ENCODE data around the gene SMNDC1.
A peak's percentile ranks its signal among the peaks of the same experiment; 100 is the strongest.

Gene SMNDC1

DNA sequence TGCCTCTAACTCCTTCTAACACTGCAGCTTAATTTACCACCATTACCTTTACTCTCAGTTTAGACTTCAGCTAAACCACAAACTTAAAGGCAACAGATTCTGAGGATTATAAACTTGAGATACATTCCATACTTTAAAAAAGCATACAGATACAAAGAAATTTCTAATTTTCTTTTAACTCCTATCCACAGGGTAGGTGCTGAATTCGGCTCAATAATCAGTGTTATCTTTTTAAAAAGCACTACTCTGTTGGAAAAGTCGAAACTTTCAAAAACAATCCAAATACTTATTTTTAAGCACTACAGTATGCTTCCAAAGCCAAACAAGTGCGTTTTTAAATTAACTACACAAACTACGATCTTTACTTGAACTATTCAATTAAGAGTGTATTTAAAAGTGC is 1.0 kb downstream of the SMNDC1 start:
- peak overlapping the region; percentile 78 for H3K27ac ChIP-seq (replicated peaks)
- peak overlapping the region; percentile 79 for H3K4me3 ChIP-seq (replicated peaks; ENCODE audit: insufficient read depth, low read length)
- H3K27me3 ChIP-seq (ENCODE audit: insufficient read depth, poor library complexity, severe bottlenecking), result no peaks in the 10 kb centered on the region
- DNase-seq (ENCODE audit: low read depth in 1 of 2, low spot score in 1 of 2), result no peak
- TF ChIP-seq CTCF (IDR thresholded peaks at IDR 0.05; ENCODE audit: insufficient read depth, low read length), result no peak
- no peak for TF ChIP-seq SPI1 (IDR thresholded peaks at IDR 0.05; ENCODE audit: borderline replicate concordance, low read depth)
- TF ChIP-seq POLR2AphosphoS5 (IDR thresholded peaks at IDR 0.05; ENCODE audit: low read depth), result no peak
- no peak for TF ChIP-seq GABPA (IDR thresholded peaks at IDR 0.05; ENCODE audit: low read depth)
- TF ChIP-seq REST (IDR thresholded peaks at IDR 0.05; ENCODE audit: insufficient replicate concordance, low read depth), result peak; percentile 80

DNA sequence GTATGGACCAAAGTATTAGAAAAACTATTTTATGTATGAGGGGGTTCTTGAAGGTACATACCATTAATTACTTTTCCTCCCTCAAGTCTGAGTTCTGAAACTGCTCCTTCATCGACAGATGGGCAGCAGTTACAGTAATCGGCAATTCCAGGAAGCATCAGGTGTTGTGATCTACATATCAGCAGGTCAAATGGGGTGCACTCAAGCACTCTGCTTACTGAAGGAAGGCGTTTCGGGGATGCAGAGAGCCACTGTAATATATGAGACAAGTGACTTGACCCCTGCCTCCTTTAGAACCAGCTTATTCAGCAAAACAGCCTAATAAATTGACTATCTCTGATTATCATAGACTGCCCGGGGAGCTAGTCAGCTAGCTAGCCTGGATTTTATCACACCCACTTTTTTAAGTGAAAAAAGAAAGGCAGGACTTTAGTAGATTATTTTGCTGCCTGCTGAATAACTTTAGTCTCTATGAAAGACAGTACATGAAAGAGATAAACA is 4.2 kb downstream of the SMNDC1 start:
- TF ChIP-seq CTCF (IDR thresholded peaks at IDR 0.05; ENCODE audit: insufficient read depth, low read length) (no peak), SPI1 (IDR thresholded peaks at IDR 0.05; ENCODE audit: borderline replicate concordance, low read depth) (no peak), POLR2AphosphoS5 (IDR thresholded peaks at IDR 0.05; ENCODE audit: low read depth) (no peak), GABPA (IDR thresholded peaks at IDR 0.05; ENCODE audit: low read depth) (no peak), REST (IDR thresholded peaks at IDR 0.05; ENCODE audit: insufficient replicate concordance, low read depth) (no peak)
- Histone ChIP-seq H3K27me3 (ENCODE audit: insufficient read depth, poor library complexity, severe bottlenecking) (no peaks in the 10 kb centered on the region), H3K27ac (replicated peaks) (no peak overlapping the region), H3K4me3 (replicated peaks; ENCODE audit: insufficient read depth, low read length) (no peak overlapping the region)
- DNase-seq (ENCODE audit: low read depth in 1 of 2, low spot score in 1 of 2), result no peak

DNA sequence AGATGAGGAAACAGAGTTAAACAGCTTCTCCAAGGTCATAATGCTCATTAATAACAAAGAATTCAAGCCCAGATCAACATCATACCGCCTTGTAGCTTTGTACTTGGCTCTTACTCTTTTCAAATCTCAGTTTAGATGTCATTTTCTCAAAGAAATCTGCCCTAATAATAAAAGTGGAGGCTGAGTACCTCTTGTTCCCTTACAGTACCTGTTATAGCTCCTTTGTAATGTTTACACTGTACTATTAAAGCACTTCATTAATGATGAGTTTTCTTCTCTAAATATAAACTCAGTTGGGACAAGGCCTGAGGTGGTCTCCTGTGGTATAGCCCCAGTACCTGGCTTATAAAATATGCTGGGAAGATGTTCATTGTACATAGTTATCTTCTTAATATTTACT is 7.8 kb downstream of the SMNDC1 start:
- DNase-seq (ENCODE audit: low read depth in 1 of 2, low spot score in 1 of 2), result no peak
- Histone ChIP-seq H3K27ac (replicated peaks) (no peak overlapping the region), H3K27me3 (ENCODE audit: insufficient read depth, poor library complexity, severe bottlenecking) (no peaks in the 10 kb centered on the region), H3K4me3 (replicated peaks; ENCODE audit: insufficient read depth, low read length) (no peak overlapping the region)
- TF ChIP-seq REST (IDR thresholded peaks at IDR 0.05; ENCODE audit: insufficient replicate concordance, low read depth), result no peak
- no peak for TF ChIP-seq POLR2AphosphoS5 (IDR thresholded peaks at IDR 0.05; ENCODE audit: low read depth)
- no peak for TF ChIP-seq CTCF (IDR thresholded peaks at IDR 0.05; ENCODE audit: insufficient read depth, low read length)
- TF ChIP-seq SPI1 (IDR thresholded peaks at IDR 0.05; ENCODE audit: borderline replicate concordance, low read depth), result no peak
- no peak for TF ChIP-seq GABPA (IDR thresholded peaks at IDR 0.05; ENCODE audit: low read depth)
